ENCODE measurements around the gene DEPDC1.

DNA sequence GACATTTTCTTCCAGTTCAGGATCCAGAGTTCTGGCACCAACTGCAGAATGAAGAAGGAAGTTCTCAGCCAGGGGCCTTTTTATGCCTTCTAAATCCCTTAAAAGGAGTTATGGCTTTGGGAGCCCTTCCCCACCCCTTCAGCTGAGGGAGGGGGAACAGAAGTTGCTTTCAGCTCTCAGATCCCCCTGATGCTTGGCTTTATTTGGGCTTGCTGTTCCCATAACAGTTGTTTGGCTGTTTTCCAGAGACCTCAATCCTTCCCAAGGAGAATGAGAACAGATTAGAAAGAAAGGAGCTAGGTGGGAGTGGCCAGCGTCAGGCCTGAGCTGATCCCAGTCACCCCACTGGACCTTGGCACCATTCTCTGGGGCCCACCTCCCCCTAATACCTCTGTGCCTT lies 47.0 kb downstream of the DEPDC1 start, which contains the start of gene RPE65:
- TF ChIP-seq, protein P1, sequence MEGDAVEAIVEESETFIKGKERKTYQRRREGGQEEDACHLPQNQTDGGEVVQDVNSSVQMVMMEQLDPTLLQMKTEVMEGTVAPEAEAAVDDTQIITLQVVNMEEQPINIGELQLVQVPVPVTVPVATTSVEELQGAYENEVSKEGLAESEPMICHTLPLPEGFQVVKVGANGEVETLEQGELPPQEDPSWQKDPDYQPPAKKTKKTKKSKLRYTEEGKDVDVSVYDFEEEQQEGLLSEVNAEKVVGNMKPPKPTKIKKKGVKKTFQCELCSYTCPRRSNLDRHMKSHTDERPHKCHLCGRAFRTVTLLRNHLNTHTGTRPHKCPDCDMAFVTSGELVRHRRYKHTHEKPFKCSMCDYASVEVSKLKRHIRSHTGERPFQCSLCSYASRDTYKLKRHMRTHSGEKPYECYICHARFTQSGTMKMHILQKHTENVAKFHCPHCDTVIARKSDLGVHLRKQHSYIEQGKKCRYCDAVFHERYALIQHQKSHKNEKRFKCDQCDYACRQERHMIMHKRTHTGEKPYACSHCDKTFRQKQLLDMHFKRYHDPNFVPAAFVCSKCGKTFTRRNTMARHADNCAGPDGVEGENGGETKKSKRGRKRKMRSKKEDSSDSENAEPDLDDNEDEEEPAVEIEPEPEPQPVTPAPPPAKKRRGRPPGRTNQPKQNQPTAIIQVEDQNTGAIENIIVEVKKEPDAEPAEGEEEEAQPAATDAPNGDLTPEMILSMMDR (IDR thresholded peaks at IDR 0.05; ENCODE audit: poor library complexity): no peak
- no peak for TF ChIP-seq EZH2 (IDR thresholded peaks at IDR 0.05; ENCODE audit: borderline replicate concordance)
- no peak for TF ChIP-seq EZH2phosphoT487 (IDR thresholded peaks at IDR 0.05; ENCODE audit: low read depth, severe bottlenecking, unreplicated experiment)
